Astrocyte of the cerebellum (primary cell): ENCODE data around the gene TRPV6.

ENCODE experiments used
- DNase-seq: peaks from one replicate; pipeline ENCODE4 v3.0.0-alpha.2; 2011; ENCODE audit warnings: low read depth
- H3K4me3 ChIP-seq: 2 replicates; pipeline ENCODE4 v1.5.1; 2011; ENCODE audit warnings: mild to moderate bottlenecking, low read depth, low read length, moderate library complexity
- CTCF ChIP-seq: IDR thresholded peaks from 2 replicates; pipeline ENCODE4 v1.5.1; 2012; ENCODE audit warnings: low read length, low read depth, moderate library complexity, mild to moderate bottlenecking; ENCODE audit errors: missing control alignments
- in situ Hi-C: cut with HindIII; loops from 2 replicates; pipeline ENCODE4 v1.10.0; 2017; ENCODE audit warnings: low sequenced_read_pairs

TRPV6 gene

GRCh38 chr7:142835487-142835886, 50.1 kb downstream of the TRPV6 start:
- TF ChIP-seq CTCF: no peak
- no peak for DNase-seq
- in situ Hi-C loops: no loop called here
- H3K4me3 ChIP-seq: no peak overlapping the region

- no peak overlapping the region for H3K4me3 ChIP-seq
- DNase-seq: no peak
- no peak for TF ChIP-seq CTCF
- in situ Hi-C loops: no loop called here
Observed at GRCh38 chr7:142833174-142834048, 52.1 kb downstream of the TRPV6 start.

- DNase-seq: no peak
- in situ Hi-C loops: no loop called here
- TF ChIP-seq CTCF: no peak
- no peak overlapping the region for H3K4me3 ChIP-seq
Observed at GRCh38 chr7:142832417-142832816, 53.1 kb downstream of the TRPV6 start.

GRCh38 chr7:142827951-142828500, 57.5 kb downstream of the TRPV6 start:
- in situ Hi-C loops: no loop called here
- no peak overlapping the region for H3K4me3 ChIP-seq
- DNase-seq: no peak
- TF ChIP-seq CTCF: no peak

GRCh38 chr7:142822714-142823113, 62.8 kb downstream of the TRPV6 start:
- no peak for DNase-seq
- TF ChIP-seq CTCF: no peak
- in situ Hi-C loops: no loop called here
- no peak overlapping the region for H3K4me3 ChIP-seq
